GM12878 (cell line): ENCODE results near the gene MACROD2. TPM values are rescaled to one million over a fixed set of nuclear protein-coding genes. Genes with fewer than 3 reads are reported as not detected.

ENCODE experiments used
- BACH1 ChIP-seq: fragments of 450-650 bp; IDR thresholded peaks from 2 replicates; pipeline ENCODE4 v1.6.1; 2017; ENCODE audit warnings: mild to moderate bottlenecking, borderline replicate concordance
- ESRRA ChIP-seq: IDR thresholded peaks from 2 replicates; pipeline ENCODE4 v1.6.1; 2012; ENCODE audit warnings: mild to moderate bottlenecking, low read length, improper control_type of control experiment
- EZH2 ChIP-seq: IDR thresholded peaks from 2 replicates; pipeline ENCODE4 v1.6.1; 2012; ENCODE audit warnings: low read depth, mild to moderate bottlenecking, control low read depth, inconsistent platforms, low read length, borderline replicate concordance; ENCODE audit not compliant: control insufficient read depth
- NBN ChIP-seq: fragments of 450-650 bp; IDR thresholded peaks from 2 replicates; pipeline ENCODE4 v1.6.1; 2016
- NFIC ChIP-seq: IDR thresholded peaks from 2 replicates; pipeline ENCODE4 v1.6.1; 2012; ENCODE audit warnings: low read depth, mild to moderate bottlenecking, inconsistent platforms, low read length, moderate library complexity
- NR2C1 ChIP-seq: fragments of 450-650 bp; IDR thresholded peaks from 2 replicates; pipeline ENCODE4 v1.6.1; 2017; ENCODE audit warnings: antibody characterized with exemption, mild to moderate bottlenecking, moderate library complexity
- RAD21 ChIP-seq: IDR thresholded peaks from 2 replicates; pipeline ENCODE4 v1.6.1; 2011; ENCODE audit warnings: mild to moderate bottlenecking, low read depth, low read length, moderate library complexity; ENCODE audit not compliant: insufficient read depth
- RUNX3 ChIP-seq: IDR thresholded peaks from 2 replicates; pipeline ENCODE4 v1.6.1; 2012; ENCODE audit warnings: low read length, inconsistent platforms
- SUZ12 ChIP-seq: fragments of 200-600 bp; sonication (generic); IDR thresholded peaks from one replicate; pipeline ENCODE4 v1.6.1; 2018; ENCODE audit warnings: antibody characterized with exemption, mild to moderate bottlenecking; ENCODE audit not compliant: unreplicated experiment
- TARDBP ChIP-seq: IDR thresholded peaks from 2 replicates; pipeline ENCODE4 v1.6.1; 2016; ENCODE audit warnings: borderline replicate concordance
- YBX1 ChIP-seq: fragments of 450-650 bp; IDR thresholded peaks from 2 replicates; pipeline ENCODE4 v1.6.1; 2016; ENCODE audit warnings: antibody characterized with exemption
- ZNF274 ChIP-seq: IDR thresholded peaks from one replicate; pipeline ENCODE4 v1.8.0; 2011; ENCODE audit not compliant: insufficient read length, insufficient read depth
- polyA plus RNA-seq, 11 experiments: library from polyadenylated mRNA; depleted of rRNA in 4 of 11; unstranded in 6 of 11; stranded (reverse) in 5 of 11; fragments of >200 nt; fragmentation: Nextera tagmentation in 4 of 11; fragmentation: Illumina TruSeq in 1 of 11; extraction: Ambion mirVana in 4 of 11; extraction: Trizol in 1 of 11; gene quantifications; 1 replicate in 1 of 11; 2 replicates in 10 of 11; pipeline versions ENCODE4 v1.2.1 to v1.2.3, GENCODE V29; 2011 to 2016; ENCODE audit warnings: inconsistent platforms in 2 of 11, missing spikeins in 2 of 11, low read depth in 1 of 11
- total RNA-seq, 4 experiments: library from RNA; depleted of rRNA in 3 of 4; stranded (reverse); fragments of >200 nt in 3 of 4; fragmentation: Illumina TruSeq in 1 of 4; extraction: Trizol in 1 of 4; gene quantifications; 2 replicates each; pipeline versions ENCODE4 v1.2.1 to v1.2.3, GENCODE V29; 2013 to 2021
- TF ChIP-seq, protein P1 (sequence below), 3 experiments: IDR thresholded peaks in 2 of 3; conservative IDR thresholded peaks in 1 of 3; 2 replicates each; pipeline ENCODE4 v1.5.1; 2011; ENCODE audit warnings: low read depth in 3 of 3, low read length in 3 of 3, mild to moderate bottlenecking in 3 of 3, control low read depth in 2 of 3, moderate library complexity in 2 of 3, inconsistent platforms in 1 of 3, mixed read lengths in 1 of 3; ENCODE audit not compliant: control insufficient read depth in 2 of 3, insufficient read depth in 1 of 3; ENCODE audit errors: extremely low read depth in 1 of 3
- TF ChIP-seq, protein P2 (sequence below): fragments of 450-650 bp; formaldehyde crosslinking; IDR thresholded peaks from 2 replicates; pipeline ENCODE4 v1.4.0; 2020; ENCODE audit warnings: mild to moderate bottlenecking, moderate library complexity
- TF ChIP-seq, protein P3 (sequence below): IDR thresholded peaks from 2 replicates; pipeline ENCODE4 v1.6.1; 2012; ENCODE audit warnings: low read length, inconsistent platforms
- TF ChIP-seq, protein P4 (sequence below): fragments of 450-650 bp; IDR thresholded peaks from 2 replicates; pipeline ENCODE4 v1.6.1; 2017; ENCODE audit warnings: borderline replicate concordance
- TF ChIP-seq, protein P5 (sequence below): fragments of 450-650 bp; IDR thresholded peaks from 2 replicates; pipeline ENCODE4 v1.6.1; 2017; ENCODE audit warnings: mild to moderate bottlenecking
- TF ChIP-seq, protein P6 (sequence below): IDR thresholded peaks from 2 replicates; pipeline ENCODE4 v1.6.1; 2012; ENCODE audit warnings: low read depth, low read length, improper control_type of control experiment

The MACROD2 gene
- total and polyA plus RNA-seq, 10 of the 15 experiments (the other 5 are each of a cell fraction or from before 2014, with no cell fraction given) = 1.1 to 21.5 (median 2.2) TPM

DNA sequence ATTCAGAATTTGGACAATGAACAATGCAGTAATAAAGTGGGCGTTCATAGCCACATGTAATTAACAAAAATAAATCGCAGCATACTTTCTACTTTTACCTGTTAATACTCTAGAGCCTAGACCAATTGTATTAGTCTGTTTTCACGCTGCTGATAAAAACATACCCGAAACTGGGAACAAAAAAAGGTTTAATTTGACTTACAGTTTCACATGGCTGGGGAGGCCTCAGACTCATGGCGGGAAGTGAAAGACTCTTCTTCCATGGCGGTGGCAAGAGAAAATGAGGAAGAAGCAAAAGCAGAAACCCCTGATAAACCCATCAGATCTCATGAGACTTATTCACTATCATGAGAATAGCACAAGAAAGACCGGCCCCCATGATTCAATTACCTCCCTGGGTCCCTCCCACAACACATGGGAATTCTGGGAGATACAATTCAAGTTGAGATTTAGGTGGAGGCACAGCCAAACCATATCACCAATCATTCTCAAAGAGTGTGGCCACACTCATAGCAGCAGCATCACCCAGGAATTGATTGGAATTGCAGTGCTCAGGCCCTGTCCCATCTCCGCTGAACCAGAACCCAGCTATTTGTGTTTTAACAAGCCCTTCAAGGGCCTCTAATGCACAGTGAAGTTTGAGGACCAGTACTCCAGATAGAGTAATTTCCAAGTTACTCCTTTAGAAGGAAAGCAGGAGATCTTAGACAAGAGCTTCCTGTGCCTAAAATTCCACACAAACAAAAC lies 1927.9 kb downstream of the MACROD2 start (continued):
- TF ChIP-seq, protein P1, sequence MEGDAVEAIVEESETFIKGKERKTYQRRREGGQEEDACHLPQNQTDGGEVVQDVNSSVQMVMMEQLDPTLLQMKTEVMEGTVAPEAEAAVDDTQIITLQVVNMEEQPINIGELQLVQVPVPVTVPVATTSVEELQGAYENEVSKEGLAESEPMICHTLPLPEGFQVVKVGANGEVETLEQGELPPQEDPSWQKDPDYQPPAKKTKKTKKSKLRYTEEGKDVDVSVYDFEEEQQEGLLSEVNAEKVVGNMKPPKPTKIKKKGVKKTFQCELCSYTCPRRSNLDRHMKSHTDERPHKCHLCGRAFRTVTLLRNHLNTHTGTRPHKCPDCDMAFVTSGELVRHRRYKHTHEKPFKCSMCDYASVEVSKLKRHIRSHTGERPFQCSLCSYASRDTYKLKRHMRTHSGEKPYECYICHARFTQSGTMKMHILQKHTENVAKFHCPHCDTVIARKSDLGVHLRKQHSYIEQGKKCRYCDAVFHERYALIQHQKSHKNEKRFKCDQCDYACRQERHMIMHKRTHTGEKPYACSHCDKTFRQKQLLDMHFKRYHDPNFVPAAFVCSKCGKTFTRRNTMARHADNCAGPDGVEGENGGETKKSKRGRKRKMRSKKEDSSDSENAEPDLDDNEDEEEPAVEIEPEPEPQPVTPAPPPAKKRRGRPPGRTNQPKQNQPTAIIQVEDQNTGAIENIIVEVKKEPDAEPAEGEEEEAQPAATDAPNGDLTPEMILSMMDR (IDR thresholded peaks at IDR 0.05 in 2 of 3, conservative IDR thresholded peaks at IDR 0.05 in 1 of 3; ENCODE audit: control insufficient read depth in 2 of 3, extremely low read depth in 1 of 3, insufficient read depth in 1 of 3, low read depth in 3 of 3, low read length in 3 of 3) = no peak
- TF ChIP-seq, protein P2, sequence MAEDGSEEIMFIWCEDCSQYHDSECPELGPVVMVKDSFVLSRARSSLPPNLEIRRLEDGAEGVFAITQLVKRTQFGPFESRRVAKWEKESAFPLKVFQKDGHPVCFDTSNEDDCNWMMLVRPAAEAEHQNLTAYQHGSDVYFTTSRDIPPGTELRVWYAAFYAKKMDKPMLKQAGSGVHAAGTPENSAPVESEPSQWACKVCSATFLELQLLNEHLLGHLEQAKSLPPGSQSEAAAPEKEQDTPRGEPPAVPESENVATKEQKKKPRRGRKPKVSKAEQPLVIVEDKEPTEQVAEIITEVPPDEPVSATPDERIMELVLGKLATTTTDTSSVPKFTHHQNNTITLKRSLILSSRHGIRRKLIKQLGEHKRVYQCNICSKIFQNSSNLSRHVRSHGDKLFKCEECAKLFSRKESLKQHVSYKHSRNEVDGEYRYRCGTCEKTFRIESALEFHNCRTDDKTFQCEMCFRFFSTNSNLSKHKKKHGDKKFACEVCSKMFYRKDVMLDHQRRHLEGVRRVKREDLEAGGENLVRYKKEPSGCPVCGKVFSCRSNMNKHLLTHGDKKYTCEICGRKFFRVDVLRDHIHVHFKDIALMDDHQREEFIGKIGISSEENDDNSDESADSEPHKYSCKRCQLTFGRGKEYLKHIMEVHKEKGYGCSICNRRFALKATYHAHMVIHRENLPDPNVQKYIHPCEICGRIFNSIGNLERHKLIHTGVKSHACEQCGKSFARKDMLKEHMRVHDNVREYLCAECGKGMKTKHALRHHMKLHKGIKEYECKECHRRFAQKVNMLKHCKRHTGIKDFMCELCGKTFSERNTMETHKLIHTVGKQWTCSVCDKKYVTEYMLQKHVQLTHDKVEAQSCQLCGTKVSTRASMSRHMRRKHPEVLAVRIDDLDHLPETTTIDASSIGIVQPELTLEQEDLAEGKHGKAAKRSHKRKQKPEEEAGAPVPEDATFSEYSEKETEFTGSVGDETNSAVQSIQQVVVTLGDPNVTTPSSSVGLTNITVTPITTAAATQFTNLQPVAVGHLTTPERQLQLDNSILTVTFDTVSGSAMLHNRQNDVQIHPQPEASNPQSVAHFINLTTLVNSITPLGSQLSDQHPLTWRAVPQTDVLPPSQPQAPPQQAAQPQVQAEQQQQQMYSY (CRISPR knock-in tag) = no peak
- TF ChIP-seq TARDBP (no peak), NFIC (no peak; the same call in 1 of the 2 replicates), ZNF274 (no peak), NBN (0 out of 2 replicates have a peak, but pooled peaks have one; percentile 29), NR2C1 (no peak), RUNX3 (0 out of 2 replicates have a peak, but pooled peaks have one; percentile 18), SUZ12 (no peak), BACH1 (peak; percentile 52; the same call in 1 of the 2 replicates), YBX1 (no peak), EZH2 (no peak), ESRRA (no peak), RAD21 (no peak)
- TF ChIP-seq, protein P3, sequence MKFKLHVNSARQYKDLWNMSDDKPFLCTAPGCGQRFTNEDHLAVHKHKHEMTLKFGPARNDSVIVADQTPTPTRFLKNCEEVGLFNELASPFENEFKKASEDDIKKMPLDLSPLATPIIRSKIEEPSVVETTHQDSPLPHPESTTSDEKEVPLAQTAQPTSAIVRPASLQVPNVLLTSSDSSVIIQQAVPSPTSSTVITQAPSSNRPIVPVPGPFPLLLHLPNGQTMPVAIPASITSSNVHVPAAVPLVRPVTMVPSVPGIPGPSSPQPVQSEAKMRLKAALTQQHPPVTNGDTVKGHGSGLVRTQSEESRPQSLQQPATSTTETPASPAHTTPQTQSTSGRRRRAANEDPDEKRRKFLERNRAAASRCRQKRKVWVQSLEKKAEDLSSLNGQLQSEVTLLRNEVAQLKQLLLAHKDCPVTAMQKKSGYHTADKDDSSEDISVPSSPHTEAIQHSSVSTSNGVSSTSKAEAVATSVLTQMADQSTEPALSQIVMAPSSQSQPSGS = no peak
- TF ChIP-seq, protein P4, sequence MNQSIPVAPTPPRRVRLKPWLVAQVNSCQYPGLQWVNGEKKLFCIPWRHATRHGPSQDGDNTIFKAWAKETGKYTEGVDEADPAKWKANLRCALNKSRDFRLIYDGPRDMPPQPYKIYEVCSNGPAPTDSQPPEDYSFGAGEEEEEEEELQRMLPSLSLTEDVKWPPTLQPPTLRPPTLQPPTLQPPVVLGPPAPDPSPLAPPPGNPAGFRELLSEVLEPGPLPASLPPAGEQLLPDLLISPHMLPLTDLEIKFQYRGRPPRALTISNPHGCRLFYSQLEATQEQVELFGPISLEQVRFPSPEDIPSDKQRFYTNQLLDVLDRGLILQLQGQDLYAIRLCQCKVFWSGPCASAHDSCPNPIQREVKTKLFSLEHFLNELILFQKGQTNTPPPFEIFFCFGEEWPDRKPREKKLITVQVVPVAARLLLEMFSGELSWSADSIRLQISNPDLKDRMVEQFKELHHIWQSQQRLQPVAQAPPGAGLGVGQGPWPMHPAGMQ = no peak
- TF ChIP-seq, protein P5, sequence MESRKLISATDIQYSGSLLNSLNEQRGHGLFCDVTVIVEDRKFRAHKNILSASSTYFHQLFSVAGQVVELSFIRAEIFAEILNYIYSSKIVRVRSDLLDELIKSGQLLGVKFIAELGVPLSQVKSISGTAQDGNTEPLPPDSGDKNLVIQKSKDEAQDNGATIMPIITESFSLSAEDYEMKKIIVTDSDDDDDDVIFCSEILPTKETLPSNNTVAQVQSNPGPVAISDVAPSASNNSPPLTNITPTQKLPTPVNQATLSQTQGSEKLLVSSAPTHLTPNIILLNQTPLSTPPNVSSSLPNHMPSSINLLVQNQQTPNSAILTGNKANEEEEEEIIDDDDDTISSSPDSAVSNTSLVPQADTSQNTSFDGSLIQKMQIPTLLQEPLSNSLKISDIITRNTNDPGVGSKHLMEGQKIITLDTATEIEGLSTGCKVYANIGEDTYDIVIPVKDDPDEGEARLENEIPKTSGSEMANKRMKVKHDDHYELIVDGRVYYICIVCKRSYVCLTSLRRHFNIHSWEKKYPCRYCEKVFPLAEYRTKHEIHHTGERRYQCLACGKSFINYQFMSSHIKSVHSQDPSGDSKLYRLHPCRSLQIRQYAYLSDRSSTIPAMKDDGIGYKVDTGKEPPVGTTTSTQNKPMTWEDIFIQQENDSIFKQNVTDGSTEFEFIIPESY = no peak
- TF ChIP-seq, protein P6, sequence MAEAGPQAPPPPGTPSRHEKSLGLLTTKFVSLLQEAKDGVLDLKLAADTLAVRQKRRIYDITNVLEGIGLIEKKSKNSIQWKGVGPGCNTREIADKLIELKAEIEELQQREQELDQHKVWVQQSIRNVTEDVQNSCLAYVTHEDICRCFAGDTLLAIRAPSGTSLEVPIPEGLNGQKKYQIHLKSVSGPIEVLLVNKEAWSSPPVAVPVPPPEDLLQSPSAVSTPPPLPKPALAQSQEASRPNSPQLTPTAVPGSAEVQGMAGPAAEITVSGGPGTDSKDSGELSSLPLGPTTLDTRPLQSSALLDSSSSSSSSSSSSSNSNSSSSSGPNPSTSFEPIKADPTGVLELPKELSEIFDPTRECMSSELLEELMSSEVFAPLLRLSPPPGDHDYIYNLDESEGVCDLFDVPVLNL = no peak
